ENCODE results near the gene HSDL1. TPM values are rescaled to one million over a fixed set of nuclear protein-coding genes. Genes with fewer than 3 reads are reported as not detected.

The HSDL1 gene
- polyA plus RNA-seq, 2 of the 4 experiments (the other 2 are of a cell fraction): 17.9 to 24.9 TPM

GRCh38 chr16:84183911-84184591 is 39.1 kb upstream of the HSDL1 start (continued):
- TF ChIP-seq CHD2 (IDR thresholded peaks at IDR 0.05; ENCODE audit: low read length, partially characterized antibody) (no peak), BHLHE40 (IDR thresholded peaks at IDR 0.05; ENCODE audit: low read depth, low read length) (no peak), EP300 (IDR thresholded peaks at IDR 0.05) (no peak), PBX3 (IDR thresholded peaks at IDR 0.05) (no peak), FOSB (CRISPR knock-in tag; IDR thresholded peaks at IDR 0.05) (no peak), KDM5A (IDR thresholded peaks at IDR 0.05) (no peak), NR3C1 (IDR thresholded peaks at IDR 0.05) (no peak), MAFK (IDR thresholded peaks at IDR 0.05; ENCODE audit: partially characterized antibody) (no peak), CEBPB (IDR thresholded peaks at IDR 0.05) (no peak)
- TF ChIP-seq, protein P1, sequence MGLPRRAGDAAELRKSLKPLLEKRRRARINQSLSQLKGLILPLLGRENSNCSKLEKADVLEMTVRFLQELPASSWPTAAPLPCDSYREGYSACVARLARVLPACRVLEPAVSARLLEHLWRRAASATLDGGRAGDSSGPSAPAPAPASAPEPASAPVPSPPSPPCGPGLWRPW (IDR thresholded peaks at IDR 0.05): no peak
- TF ChIP-seq, protein P2, sequence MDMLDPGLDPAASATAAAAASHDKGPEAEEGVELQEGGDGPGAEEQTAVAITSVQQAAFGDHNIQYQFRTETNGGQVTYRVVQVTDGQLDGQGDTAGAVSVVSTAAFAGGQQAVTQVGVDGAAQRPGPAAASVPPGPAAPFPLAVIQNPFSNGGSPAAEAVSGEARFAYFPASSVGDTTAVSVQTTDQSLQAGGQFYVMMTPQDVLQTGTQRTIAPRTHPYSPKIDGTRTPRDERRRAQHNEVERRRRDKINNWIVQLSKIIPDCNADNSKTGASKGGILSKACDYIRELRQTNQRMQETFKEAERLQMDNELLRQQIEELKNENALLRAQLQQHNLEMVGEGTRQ (IDR thresholded peaks at IDR 0.05): no peak

DNA sequence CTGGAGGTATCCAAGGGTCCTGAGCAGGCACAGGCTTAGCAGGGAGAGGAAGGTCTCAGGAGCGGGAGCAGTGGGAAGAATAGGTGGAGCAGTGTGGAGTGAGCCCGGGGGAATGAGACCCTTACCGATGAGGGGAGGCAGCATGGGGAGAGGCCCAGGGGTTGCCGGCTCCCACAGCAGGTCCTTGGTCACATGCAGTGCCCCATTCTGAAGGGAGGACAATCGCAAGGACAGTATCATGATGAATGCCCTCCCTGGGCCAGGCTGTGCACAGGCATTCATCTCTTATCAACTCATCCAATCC is 38.5 kb upstream of the HSDL1 start:
- Histone ChIP-seq H3K4me1 (peaks cover 6% of the 10 kb centered on the region; the same call in 2 of the 3 replicates), H3K27ac (no peak overlapping the region), H3K4me2 (no peak overlapping the region), H3K9me3 (no peaks in the 10 kb centered on the region), H3K4me3 (no peak overlapping the region)
- ChIA-PET CTCF (interaction anchor here (0.9 to 11.7 kb wide), 23 partner anchors 11 to 433 kb away, joined by 3 to 92 read pairs (median 5); no protein-coding TSS in a partner anchor), POLR2A (no interaction called here)
- ATAC-seq: no peak
- TF ChIP-seq, protein P3, sequence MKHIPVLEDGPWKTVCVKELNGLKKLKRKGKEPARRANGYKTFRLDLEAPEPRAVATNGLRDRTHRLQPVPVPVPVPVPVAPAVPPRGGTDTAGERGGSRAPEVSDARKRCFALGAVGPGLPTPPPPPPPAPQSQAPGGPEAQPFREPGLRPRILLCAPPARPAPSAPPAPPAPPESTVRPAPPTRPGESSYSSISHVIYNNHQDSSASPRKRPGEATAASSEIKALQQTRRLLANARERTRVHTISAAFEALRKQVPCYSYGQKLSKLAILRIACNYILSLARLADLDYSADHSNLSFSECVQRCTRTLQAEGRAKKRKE (CRISPR knock-in tag; IDR thresholded peaks at IDR 0.05; ENCODE audit: low read depth): no peak
- TF ChIP-seq REST (IDR thresholded peaks at IDR 0.05) (no peak), HOXB13 (CRISPR knock-in tag; IDR thresholded peaks at IDR 0.05; ENCODE audit: low read depth) (no peak), KDM1A (IDR thresholded peaks at IDR 0.05; ENCODE audit: low read depth) (no peak), FOXS1 (CRISPR knock-in tag; IDR thresholded peaks at IDR 0.05) (no peak), HOXA7 (CRISPR knock-in tag; IDR thresholded peaks at IDR 0.05) (no peak), RCOR1 (IDR thresholded peaks at IDR 0.05; ENCODE audit: low read depth, low read length) (no peak), NR3C1 (IDR thresholded peaks at IDR 0.05) (no peak)
- no peak for FAIRE-seq
- DNase-seq (ENCODE audit: low read depth in 1 of 2, low spot score in 1 of 2): no peak
- 82% methylated on average over 5 of the region's 5 CpGs for WGBS (ENCODE audit: missing lambda C conversion rate)
